ENCODE data around the gene GPR150.

GPR150 gene

DNA sequence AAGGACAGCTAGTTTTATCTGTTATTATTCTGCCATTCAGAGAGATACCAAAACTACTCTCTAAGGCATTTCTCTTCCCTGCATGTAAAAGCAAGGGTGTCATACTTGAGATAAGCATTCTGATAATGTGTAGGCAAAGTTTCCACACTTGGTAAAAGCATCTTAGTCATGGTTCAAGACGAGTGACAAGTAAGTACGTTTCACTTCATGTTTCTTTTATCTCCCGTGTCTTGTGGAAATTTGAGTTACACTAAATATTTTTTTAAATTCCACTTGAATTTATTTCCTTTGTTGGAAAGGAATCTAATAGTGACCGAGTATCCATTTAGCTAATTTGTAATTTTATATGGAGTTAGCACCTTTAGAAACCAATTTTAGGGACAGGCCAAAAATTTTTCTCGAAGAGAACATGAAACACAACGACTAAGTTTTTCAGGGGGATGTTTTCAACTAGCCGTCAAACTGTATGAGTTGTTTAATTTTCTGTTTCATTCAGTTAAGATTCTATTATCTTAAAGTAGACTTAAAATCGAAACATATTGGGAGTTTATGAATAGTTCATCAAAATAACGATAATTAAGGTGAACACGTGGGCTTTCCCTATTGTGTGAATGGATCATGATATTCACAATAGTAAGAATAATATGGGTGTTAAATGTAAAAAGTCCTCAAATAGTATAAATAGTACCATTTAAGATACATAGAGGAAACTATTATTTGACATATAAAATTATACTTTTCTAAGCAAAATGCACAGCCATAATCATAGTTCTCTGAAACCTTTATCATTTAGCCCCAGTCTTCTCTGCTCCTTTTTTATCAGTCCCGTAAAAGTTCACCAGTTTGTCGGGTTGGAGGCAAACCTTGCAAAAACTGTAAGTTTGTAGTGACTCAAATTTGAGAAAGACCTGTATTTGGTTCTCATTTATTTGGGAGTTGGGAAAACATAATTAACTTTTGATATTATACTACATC is 28.3 kb downstream of the GPR150 start:
- peak overlapping the region; percentile 76 for H3K9ac ChIP-seq (ENCODE audit: low read depth, low read length)
- H3K4me1 ChIP-seq (ENCODE audit: insufficient read depth, low read length), result peaks cover 43% of the 10 kb centered on the region
- no peaks in the 10 kb centered on the region for H3K79me2 ChIP-seq (ENCODE audit: insufficient read depth, low read length)
- TF ChIP-seq CTCF (IDR thresholded peaks at IDR 0.05; ENCODE audit: borderline replicate concordance, extremely low read depth, low read length, poor library complexity, severe bottlenecking), result no peak
- no peak for TF ChIP-seq EZH2 (IDR thresholded peaks at IDR 0.05; ENCODE audit: borderline replicate concordance, low read depth, low read length, severe bottlenecking)
- peak overlapping the region; percentile 80; the same call in 1 of the 2 replicates for H2AFZ ChIP-seq (ENCODE audit: low read depth, low read length)
- DNase-seq (no peak), ATAC-seq (ENCODE audit: insufficient read depth, low read depth) (no peak)
- no peak overlapping the region for H3K27ac ChIP-seq (ENCODE audit: low read length)
- peak overlapping the region; percentile 76 for H3K4me2 ChIP-seq (ENCODE audit: insufficient read depth, low read length)
- no peaks in the 10 kb centered on the region for H3K9me3 ChIP-seq (ENCODE audit: insufficient read depth, low read length, severe bottlenecking)
- H3K27me3 ChIP-seq (ENCODE audit: insufficient read depth, low read length, poor library complexity), result no peaks in the 10 kb centered on the region
- no peak overlapping the region; a peak in 1 of 4 replicates for H3K4me3 ChIP-seq (ENCODE audit: low read depth in 1 of 2, low read length in 2 of 2)
- no peaks in the 10 kb centered on the region for H4K20me1 ChIP-seq (ENCODE audit: insufficient read depth, low read length)
- no peaks in the 10 kb centered on the region for H3K36me3 ChIP-seq (ENCODE audit: insufficient read depth, low read length)

- H3K4me2 ChIP-seq (ENCODE audit: insufficient read depth, low read length), result no peak overlapping the region
Observed at GRCh38 chr5:95649274-95649673, 29.4 kb downstream of the GPR150 start.

DNA sequence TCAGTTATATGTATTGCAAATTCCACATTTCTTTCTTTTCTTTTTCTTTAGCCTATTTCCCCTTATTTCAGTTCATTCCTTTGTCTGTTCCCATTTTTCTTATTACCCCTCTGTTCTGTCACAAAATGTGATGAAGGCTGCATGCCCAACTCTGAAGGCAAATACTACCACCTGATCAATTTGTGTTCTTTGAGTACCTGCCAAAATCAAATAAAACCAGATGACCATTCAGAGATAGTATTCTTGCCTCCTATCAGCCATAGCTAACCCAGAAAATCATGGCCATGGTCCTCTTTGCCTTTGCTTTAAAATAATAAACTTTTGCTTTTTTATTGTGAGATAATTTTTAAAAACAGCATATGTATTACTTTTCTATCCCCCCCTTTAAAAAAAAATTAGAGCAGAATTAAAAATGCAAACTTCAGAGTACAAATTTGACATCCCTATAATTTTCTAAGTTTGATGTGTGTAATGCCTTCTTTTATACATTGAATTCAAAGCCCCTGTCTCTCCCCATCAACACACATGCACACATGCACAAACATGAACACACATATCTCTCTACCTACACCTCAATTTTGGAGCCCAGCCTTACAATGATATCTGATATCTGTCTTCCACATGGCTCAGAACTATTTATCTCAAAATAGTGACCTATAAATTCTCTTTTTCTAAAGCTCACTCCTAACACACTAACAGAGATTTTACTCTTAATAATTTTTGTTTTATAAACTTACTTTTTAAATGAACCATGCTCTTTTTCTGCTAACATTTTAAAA is 30.1 kb downstream of the GPR150 start:
- H4K20me1 ChIP-seq (ENCODE audit: insufficient read depth, low read length), result no peaks in the 10 kb centered on the region
- TF ChIP-seq CTCF (IDR thresholded peaks at IDR 0.05; ENCODE audit: borderline replicate concordance, extremely low read depth, low read length, poor library complexity, severe bottlenecking), result no peak
- TF ChIP-seq EZH2 (IDR thresholded peaks at IDR 0.05; ENCODE audit: borderline replicate concordance, low read depth, low read length, severe bottlenecking), result no peak
- H3K4me1 ChIP-seq (ENCODE audit: insufficient read depth, low read length), result peaks cover 33% of the 10 kb centered on the region
- no peak overlapping the region for H3K4me3 ChIP-seq (ENCODE audit: low read depth in 1 of 2, low read length in 2 of 2)
- no peaks in the 10 kb centered on the region for H3K79me2 ChIP-seq (ENCODE audit: insufficient read depth, low read length)
- no peak for DNase-seq
- no peak overlapping the region for H3K9ac ChIP-seq (ENCODE audit: low read depth, low read length)
- H2AFZ ChIP-seq (ENCODE audit: low read depth, low read length), result no peak overlapping the region
- H3K27me3 ChIP-seq (ENCODE audit: insufficient read depth, low read length, poor library complexity), result no peaks in the 10 kb centered on the region
- no peaks in the 10 kb centered on the region for H3K36me3 ChIP-seq (ENCODE audit: insufficient read depth, low read length)
- H3K4me2 ChIP-seq (ENCODE audit: insufficient read depth, low read length), result no peak overlapping the region
- H3K9me3 ChIP-seq (ENCODE audit: insufficient read depth, low read length, severe bottlenecking), result no peaks in the 10 kb centered on the region
- ATAC-seq (ENCODE audit: insufficient read depth, low read depth), result no peak
- no peak overlapping the region for H3K27ac ChIP-seq (ENCODE audit: low read length)

More at GRCh38 chr5:95649274-95649673, 29.4 kb downstream of the GPR150 start:
- Histone ChIP-seq H3K79me2 (ENCODE audit: insufficient read depth, low read length) (no peaks in the 10 kb centered on the region), H3K27me3 (ENCODE audit: insufficient read depth, low read length, poor library complexity) (no peaks in the 10 kb centered on the region), H3K4me3 (ENCODE audit: low read depth in 1 of 2, low read length in 2 of 2) (no peak overlapping the region), H3K9me3 (ENCODE audit: insufficient read depth, low read length, severe bottlenecking) (no peaks in the 10 kb centered on the region), H3K4me1 (ENCODE audit: insufficient read depth, low read length) (peaks cover 38% of the 10 kb centered on the region), H2AFZ (ENCODE audit: low read depth, low read length) (no peak overlapping the region), H3K9ac (ENCODE audit: low read depth, low read length) (no peak overlapping the region), H4K20me1 (ENCODE audit: insufficient read depth, low read length) (no peaks in the 10 kb centered on the region), H3K27ac (ENCODE audit: low read length) (no peak overlapping the region), H3K36me3 (ENCODE audit: insufficient read depth, low read length) (no peaks in the 10 kb centered on the region)
- DNase-seq, result no peak
- TF ChIP-seq CTCF (IDR thresholded peaks at IDR 0.05; ENCODE audit: borderline replicate concordance, extremely low read depth, low read length, poor library complexity, severe bottlenecking), result no peak
- TF ChIP-seq EZH2 (IDR thresholded peaks at IDR 0.05; ENCODE audit: borderline replicate concordance, low read depth, low read length, severe bottlenecking), result no peak
- no peak for ATAC-seq (ENCODE audit: insufficient read depth, low read depth)

Measured in DND-41 (cell line).